SK-N-SH (cell line): ENCODE measurements around the gene ZNF814. TPM values are rescaled to one million over a fixed set of nuclear protein-coding genes. Genes with fewer than 3 reads are reported as not detected.

ENCODE experiments used
- CTCF ChIA-PET: fragments of 300-600, 350-600 bp; formaldehyde crosslinking; extraction: SDS; loops from one replicate; lab custom pipeline; 2021; lab: Yijun Ruan, JAX
- POLR2A ChIA-PET: fragments of 350-600 bp; sonication (Branson Sonifier 250); formaldehyde crosslinking; extraction: SDS; loops from one replicate; lab custom pipeline; 2020; ENCODE audit warnings: antibody characterized with exemption, inconsistent platforms; lab: Yijun Ruan, JAX
- DNase-seq: peaks from one replicate; pipeline ENCODE4 v3.0.0; 2012
- H2AFZ ChIP-seq: fragments of 200-600 bp; sonication (generic); 2 replicates; pipeline ENCODE4 v1.8.1; 2016; ENCODE audit warnings: antibody characterized with exemption, mild to moderate bottlenecking, low read depth
- H3F3A ChIP-seq: fragments of 200-600 bp; sonication (generic); replicated peaks from 2 replicates; pipeline ENCODE3; 2016; ENCODE audit warnings: antibody characterized with exemption, mild to moderate bottlenecking; ENCODE audit not compliant: insufficient read depth
- H3K27ac ChIP-seq, 2 experiments: fragments of 200-500 bp in 1 of 2; fragments of 200-600 bp in 1 of 2; sonication (Bioruptor generic) in 1 of 2; sonication (generic), shearing (Covaris generic) in 1 of 2; 2 replicates each; pipeline versions ENCODE4 v1.5.1 to v1.6.1; 2014 to 2016; ENCODE audit warnings: low read depth in 2 of 2, inconsistent platforms in 1 of 2, low read length in 1 of 2, mild to moderate bottlenecking in 1 of 2, mixed read lengths in 1 of 2
- H3K27me3 ChIP-seq: fragments of 200-600 bp; sonication (generic), shearing (Covaris generic); 2 replicates; pipeline ENCODE4 v1.6.1; 2016; ENCODE audit warnings: mixed run types; ENCODE audit not compliant: insufficient read depth
- H3K36me3 ChIP-seq, 2 experiments: fragments of 200-500 bp in 1 of 2; fragments of 200-600 bp in 1 of 2; sonication (Bioruptor generic) in 1 of 2; sonication (generic) in 1 of 2; replicated peaks in 1 of 2; 2 replicates each; pipeline versions ENCODE3 to v1.5.1; 2014 to 2016; ENCODE audit warnings: low read length in 1 of 2, mild to moderate bottlenecking in 1 of 2; ENCODE audit not compliant: insufficient read depth in 2 of 2, control insufficient read depth in 1 of 2
- H3K4me1 ChIP-seq, 2 experiments: fragments of 200-500 bp in 1 of 2; fragments of 200-600 bp in 1 of 2; sonication (Bioruptor generic) in 1 of 2; sonication (generic), shearing (Covaris generic) in 1 of 2; 2 replicates each; pipeline versions ENCODE4 v1.5.1 to v1.6.1; 2014 to 2016; ENCODE audit warnings: low read depth in 1 of 2, low read length in 1 of 2, mixed run types in 1 of 2; ENCODE audit not compliant: insufficient read depth in 2 of 2, control insufficient read depth in 1 of 2
- H3K4me2 ChIP-seq: fragments of 200-600 bp; sonication (generic), shearing (Covaris generic); 2 replicates; pipeline ENCODE4 v1.6.1; 2017; ENCODE audit warnings: mixed run types
- H3K4me3 ChIP-seq, 2 experiments: fragments of 200-500 bp in 1 of 2; fragments of 200-600 bp in 1 of 2; sonication (Bioruptor generic) in 1 of 2; sonication (generic), shearing (Covaris generic) in 1 of 2; 2 replicates each; pipeline versions ENCODE4 v1.5.1 to v1.8.1; 2014 to 2016; ENCODE audit warnings: low read depth in 2 of 2, inconsistent platforms in 1 of 2, low read length in 1 of 2, mild to moderate bottlenecking in 1 of 2, mixed read lengths in 1 of 2, moderate library complexity in 1 of 2
- H3K79me2 ChIP-seq: fragments of 200-600 bp; sonication (generic); 2 replicates; pipeline ENCODE4 v1.8.1; 2017; ENCODE audit warnings: mild to moderate bottlenecking; ENCODE audit not compliant: insufficient read depth
- H3K9ac ChIP-seq: fragments of 200-600 bp; sonication (generic); 2 replicates; pipeline ENCODE4 v1.6.1; 2017; ENCODE audit warnings: mixed run types
- H3K9me2 ChIP-seq: fragments of 200-600 bp; sonication (generic); 2 replicates; pipeline ENCODE4 v1.6.1; 2017; ENCODE audit warnings: mixed run types
- H3K9me3 ChIP-seq: fragments of 200-600 bp; sonication (generic); 2 replicates; pipeline ENCODE4 v1.6.1; 2017; ENCODE audit warnings: mixed run types, mild to moderate bottlenecking, moderate library complexity
- H4K20me1 ChIP-seq: fragments of 200-600 bp; sonication (generic); 2 replicates; pipeline ENCODE4 v1.6.1; 2017; ENCODE audit warnings: mild to moderate bottlenecking, mixed run types; ENCODE audit not compliant: insufficient read depth
- CHD2 ChIP-seq: fragments of 150-350 bp; IDR thresholded peaks from 2 replicates; pipeline ENCODE4 v1.6.1; 2018; ENCODE audit warnings: low read length; ENCODE audit not compliant: partially characterized antibody
- CTCF ChIP-seq: fragments of 200-600 bp; sonication (generic); IDR thresholded peaks from 2 replicates; pipeline ENCODE4 v1.6.1; 2017; ENCODE audit warnings: antibody characterized with exemption, mild to moderate bottlenecking, moderate library complexity
- ELF1 ChIP-seq: IDR thresholded peaks from 2 replicates; pipeline ENCODE4 v1.4.0; 2012
- EZH2phosphoT487 ChIP-seq: fragments of 200-600 bp; sonication (generic); IDR thresholded peaks from 2 replicates; pipeline ENCODE4 v1.6.1; 2017; ENCODE audit warnings: low read depth, mixed run types, mild to moderate bottlenecking, antibody characterized with exemption, moderate library complexity, borderline replicate concordance
- FOXJ3 ChIP-seq: sonication (generic); formaldehyde crosslinking; IDR thresholded peaks from 2 replicates; pipeline ENCODE4 v1.5.1; 2020; ENCODE audit warnings: mild to moderate bottlenecking, missing genetic modification reagents
- FOXM1 ChIP-seq: IDR thresholded peaks from 2 replicates; pipeline ENCODE4 v1.4.0; 2012; ENCODE audit warnings: low read depth, mild to moderate bottlenecking
- IRF3 ChIP-seq: fragments of 150-350 bp; IDR thresholded peaks from 2 replicates; pipeline ENCODE4 v1.6.1; 2016; ENCODE audit warnings: mild to moderate bottlenecking, low read depth, low read length
- JUND ChIP-seq: IDR thresholded peaks from 2 replicates; pipeline ENCODE4 v1.4.0; 2012
- MXI1 ChIP-seq: IDR thresholded peaks from 2 replicates; pipeline ENCODE4 v1.6.1; 2012; ENCODE audit warnings: mild to moderate bottlenecking, low read depth, low read length, improper control_type of control experiment
- RFX5 ChIP-seq: IDR thresholded peaks from 2 replicates; pipeline ENCODE4 v1.6.1; 2012; ENCODE audit warnings: mild to moderate bottlenecking, improper control_type of control experiment, low read length
- SIN3A ChIP-seq: IDR thresholded peaks from 2 replicates; pipeline ENCODE4 v1.6.1; 2012; ENCODE audit warnings: low read depth, mild to moderate bottlenecking, low read length, moderate library complexity, borderline replicate concordance
- TAF1 ChIP-seq: IDR thresholded peaks from 2 replicates; pipeline ENCODE4 v1.6.1; 2012; ENCODE audit warnings: low read depth, mild to moderate bottlenecking, low read length, moderate library complexity, borderline replicate concordance
- TEAD4 ChIP-seq: IDR thresholded peaks from 2 replicates; pipeline ENCODE4 v1.4.0; 2012; ENCODE audit warnings: mild to moderate bottlenecking, borderline replicate concordance; ENCODE audit not compliant: insufficient read depth
- YY1 ChIP-seq: IDR thresholded peaks from 2 replicates; pipeline ENCODE4 v1.4.0; 2012; ENCODE audit warnings: low read depth, mild to moderate bottlenecking
- ZBTB33 ChIP-seq: IDR thresholded peaks from 2 replicates; pipeline ENCODE4 v1.4.0; 2012; ENCODE audit warnings: low read depth, borderline replicate concordance
- WGBS: methylation state at CpG from one replicate; pipeline ENCODE4 v1.1.6; 2017; ENCODE audit warnings: low lambda C conversion rate; 5-methylcytosine and 5-hydroxymethylcytosine counted together
- polyA plus RNA-seq, 3 experiments: library from polyadenylated mRNA; depleted of rRNA; stranded (reverse); fragments of >200 nt; gene quantifications; 2 replicates each; pipeline ENCODE4 v1.2.3, GENCODE V29; 2012
- TF ChIP-seq, protein P1 (sequence below): IDR thresholded peaks from 2 replicates; pipeline ENCODE4 v1.6.1; 2012; ENCODE audit warnings: mild to moderate bottlenecking, low read depth, low read length, moderate library complexity

The ZNF814 gene
- polyA plus RNA-seq, 1 of the 3 experiments (the other 2 are of a cell fraction) = 4.3 TPM

DNA sequence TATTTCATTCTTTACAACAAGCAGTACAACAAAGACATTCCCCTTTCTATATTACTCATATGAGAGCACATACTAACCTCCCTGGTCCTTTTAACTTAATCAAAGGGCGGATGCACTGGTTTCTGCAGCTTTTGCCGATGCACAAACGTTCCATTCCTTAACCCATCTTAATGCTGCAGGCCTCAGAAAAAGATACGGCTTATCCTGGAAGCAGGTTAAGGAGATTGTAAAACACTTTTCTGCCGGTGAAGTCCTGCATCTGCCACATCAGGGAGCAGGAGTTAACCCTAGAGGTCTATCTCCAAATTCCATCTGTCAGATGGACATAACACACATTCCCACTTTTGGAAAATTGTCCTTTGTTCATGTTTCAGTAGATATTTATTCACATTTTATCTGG lies 11.5 kb upstream of the ZNF814 start:
- H3K9me3 ChIP-seq = 0 out of 2 replicates have a peak, but pooled peaks cover 6% of the 10 kb centered on the region
- no peak overlapping the region for H3K27ac ChIP-seq
- no peaks in the 10 kb centered on the region for H3K27me3 ChIP-seq
- no peaks in the 10 kb centered on the region for H3K9me2 ChIP-seq
- H2AFZ ChIP-seq = no peak overlapping the region
- no peak overlapping the region for H3K4me2 ChIP-seq
- no peak overlapping the region for H3K9ac ChIP-seq
- ChIA-PET CTCF (no interaction called here), POLR2A (no interaction called here)
- H3K79me2 ChIP-seq = no peaks in the 10 kb centered on the region
- H3K36me3 ChIP-seq = peaks cover 0 to 13% of the 10 kb centered on the region in 2 experiments
- WGBS = 75% methylated on average over 5 of the region's 5 CpGs
- DNase-seq = no peak
- H4K20me1 ChIP-seq = no peaks in the 10 kb centered on the region
- TF ChIP-seq FOXM1 (no peak), RFX5 (no peak), ELF1 (no peak), CTCF (no peak), CHD2 (no peak), EZH2phosphoT487 (no peak), FOXJ3 (CRISPR knock-in tag) (no peak), YY1 (no peak), IRF3 (no peak), MXI1 (no peak), JUND (no peak), TEAD4 (no peak), TAF1 (no peak), ZBTB33 (no peak), SIN3A (no peak)
- TF ChIP-seq, protein P1, sequence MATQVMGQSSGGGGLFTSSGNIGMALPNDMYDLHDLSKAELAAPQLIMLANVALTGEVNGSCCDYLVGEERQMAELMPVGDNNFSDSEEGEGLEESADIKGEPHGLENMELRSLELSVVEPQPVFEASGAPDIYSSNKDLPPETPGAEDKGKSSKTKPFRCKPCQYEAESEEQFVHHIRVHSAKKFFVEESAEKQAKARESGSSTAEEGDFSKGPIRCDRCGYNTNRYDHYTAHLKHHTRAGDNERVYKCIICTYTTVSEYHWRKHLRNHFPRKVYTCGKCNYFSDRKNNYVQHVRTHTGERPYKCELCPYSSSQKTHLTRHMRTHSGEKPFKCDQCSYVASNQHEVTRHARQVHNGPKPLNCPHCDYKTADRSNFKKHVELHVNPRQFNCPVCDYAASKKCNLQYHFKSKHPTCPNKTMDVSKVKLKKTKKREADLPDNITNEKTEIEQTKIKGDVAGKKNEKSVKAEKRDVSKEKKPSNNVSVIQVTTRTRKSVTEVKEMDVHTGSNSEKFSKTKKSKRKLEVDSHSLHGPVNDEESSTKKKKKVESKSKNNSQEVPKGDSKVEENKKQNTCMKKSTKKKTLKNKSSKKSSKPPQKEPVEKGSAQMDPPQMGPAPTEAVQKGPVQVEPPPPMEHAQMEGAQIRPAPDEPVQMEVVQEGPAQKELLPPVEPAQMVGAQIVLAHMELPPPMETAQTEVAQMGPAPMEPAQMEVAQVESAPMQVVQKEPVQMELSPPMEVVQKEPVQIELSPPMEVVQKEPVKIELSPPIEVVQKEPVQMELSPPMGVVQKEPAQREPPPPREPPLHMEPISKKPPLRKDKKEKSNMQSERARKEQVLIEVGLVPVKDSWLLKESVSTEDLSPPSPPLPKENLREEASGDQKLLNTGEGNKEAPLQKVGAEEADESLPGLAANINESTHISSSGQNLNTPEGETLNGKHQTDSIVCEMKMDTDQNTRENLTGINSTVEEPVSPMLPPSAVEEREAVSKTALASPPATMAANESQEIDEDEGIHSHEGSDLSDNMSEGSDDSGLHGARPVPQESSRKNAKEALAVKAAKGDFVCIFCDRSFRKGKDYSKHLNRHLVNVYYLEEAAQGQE = no peak
- no peak overlapping the region for H3K4me3 ChIP-seq
- H3F3A ChIP-seq = no peaks in the 10 kb centered on the region
- H3K4me1 ChIP-seq = no peaks in the 10 kb centered on the region
